WTC11 (cell line): ENCODE measurements around the gene KRT20. TPM values are rescaled to one million over a fixed set of nuclear protein-coding genes. Genes with fewer than 3 reads are reported as not detected.

ENCODE experiments used
- ATAC-seq: fragments of 200-7000 bp; cut with Tn5 transposase; 2 replicates; pipeline ENCODE4 v1.10.0; 2021; ENCODE audit warnings: mild to moderate bottlenecking, moderate library complexity
- CTCF ChIA-PET: fragments of 300-600 bp; sonication (Branson Sonifier 250); formaldehyde crosslinking; loops from one replicate; lab custom pipeline; 2021; ENCODE audit warnings: antibody characterized with exemption; lab: Charles Lee
- POLR2A ChIA-PET: fragments of 350-600 bp; sonication (Branson Sonifier 250); formaldehyde crosslinking; loops from one replicate; lab custom pipeline; 2021; ENCODE audit warnings: antibody characterized with exemption; lab: Charles Lee
- DNase-seq: peaks from one replicate; pipeline ENCODE4 v3.0.0; 2021; ENCODE audit warnings: low spot score
- H3K27ac Mint-ChIP-seq: 2 replicates; pipeline ENCODE4 v1.8.0; 2021; ENCODE audit warnings: mixed read lengths
- H3K27me3 Mint-ChIP-seq: 2 replicates; pipeline ENCODE4 v1.8.0; 2021; ENCODE audit warnings: low read depth, mild to moderate bottlenecking, moderate library complexity, mixed read lengths
- H3K36me3 Mint-ChIP-seq: 2 replicates; pipeline ENCODE4 v1.8.0; 2021; ENCODE audit warnings: mixed read lengths
- H3K4me1 Mint-ChIP-seq: 2 replicates; pipeline ENCODE4 v1.8.0; 2022; ENCODE audit warnings: mixed read lengths
- H3K4me3 Mint-ChIP-seq: 2 replicates; pipeline ENCODE4 v1.8.0; 2021; ENCODE audit warnings: mild to moderate bottlenecking, moderate library complexity, mixed read lengths
- H3K9me3 Mint-ChIP-seq: 2 replicates; pipeline ENCODE4 v1.8.0; 2021; ENCODE audit warnings: mixed read lengths
- AR ChIP-seq: fragments of 250-450 bp; sonication (Bioruptor Pico); IDR thresholded peaks from 2 replicates; pipeline ENCODE4 v1.9.0; 2021; ENCODE audit warnings: mild to moderate bottlenecking
- ARID4B ChIP-seq: sonication (generic); formaldehyde crosslinking; IDR thresholded peaks from 2 replicates; pipeline ENCODE4 v1.8.0; 2023; ENCODE audit warnings: missing genetic modification reagents, mild to moderate bottlenecking, borderline replicate concordance
- CBFB ChIP-seq: sonication (generic); formaldehyde crosslinking; IDR thresholded peaks from 2 replicates; pipeline ENCODE4 v1.8.1; 2022; ENCODE audit warnings: mild to moderate bottlenecking, low read depth, missing genetic modification reagents
- ELF4 ChIP-seq: sonication (generic); formaldehyde crosslinking; IDR thresholded peaks from 2 replicates; pipeline ENCODE4 v1.8.1; 2022; ENCODE audit warnings: low read depth, mild to moderate bottlenecking, moderate library complexity, missing genetic modification reagents
- ESRRA ChIP-seq: sonication (generic); formaldehyde crosslinking; IDR thresholded peaks from 2 replicates; pipeline ENCODE4 v1.8.1; 2022; ENCODE audit warnings: mild to moderate bottlenecking, missing genetic modification reagents, borderline replicate concordance
- NFE2L1 ChIP-seq: sonication (generic); formaldehyde crosslinking; IDR thresholded peaks from 2 replicates; pipeline ENCODE4 v1.8.1; 2023; ENCODE audit warnings: missing genetic modification reagents
- NFYB ChIP-seq: sonication (generic); formaldehyde crosslinking; conservative IDR thresholded peaks from 2 replicates; pipeline ENCODE4 v1.8.0; 2022; ENCODE audit warnings: low read depth, missing genetic modification reagents
- PREB ChIP-seq: sonication (generic); formaldehyde crosslinking; IDR thresholded peaks from 2 replicates; pipeline ENCODE4 v1.8.1; 2022; ENCODE audit warnings: mild to moderate bottlenecking, missing genetic modification reagents, moderate library complexity, borderline replicate concordance
- SMAD4 ChIP-seq: sonication (generic); formaldehyde crosslinking; IDR thresholded peaks from 2 replicates; pipeline ENCODE4 v1.8.0; 2022; ENCODE audit warnings: mild to moderate bottlenecking, missing genetic modification reagents
- ZNF138 ChIP-seq: sonication (generic); formaldehyde crosslinking; conservative IDR thresholded peaks from 2 replicates; pipeline ENCODE4 v1.8.1; 2022; ENCODE audit warnings: mild to moderate bottlenecking, moderate library complexity, missing genetic modification reagents
- ZNF317 ChIP-seq: sonication (generic); formaldehyde crosslinking; IDR thresholded peaks from 2 replicates; pipeline ENCODE4 v1.8.1; 2023; ENCODE audit warnings: low read depth, mild to moderate bottlenecking, moderate library complexity, missing genetic modification reagents, borderline replicate concordance
- ZNF532 ChIP-seq: fragments of 250-450 bp; sonication (Bioruptor Pico); IDR thresholded peaks from 2 replicates; pipeline ENCODE4 v1.9.0; 2021; ENCODE audit warnings: mild to moderate bottlenecking, borderline replicate concordance
- total RNA-seq: library from RNA; stranded (reverse); gene quantifications from 3 replicates; pipeline ENCODE4 v1.2.3, GENCODE V29; 2021
- TF ChIP-seq, protein P1 (sequence below): fragments of 250-450 bp; sonication (Bioruptor Pico); IDR thresholded peaks from 2 replicates; pipeline ENCODE4 v1.9.0; 2021; ENCODE audit warnings: mild to moderate bottlenecking
- TF ChIP-seq, protein P2 (sequence below): fragments of 250-450 bp; sonication (Bioruptor Pico); conservative IDR thresholded peaks from 2 replicates; pipeline ENCODE4 v1.9.0; 2021; ENCODE audit warnings: mild to moderate bottlenecking
- TF ChIP-seq, protein P3 (sequence below): sonication (generic); formaldehyde crosslinking; IDR thresholded peaks from 2 replicates; pipeline ENCODE4 v1.8.0; 2022; ENCODE audit warnings: mild to moderate bottlenecking, missing genetic modification reagents
- TF ChIP-seq, protein P4 (sequence below): fragments of 200-600 bp; IDR thresholded peaks from 2 replicates; pipeline ENCODE4 v1.8.0; 2022; ENCODE audit warnings: antibody characterized with exemption
- TF ChIP-seq, protein P5 (sequence below): sonication (generic); formaldehyde crosslinking; IDR thresholded peaks from 2 replicates; pipeline ENCODE4 v1.8.1; 2023; ENCODE audit warnings: mild to moderate bottlenecking, missing genetic modification reagents, moderate library complexity

Gene KRT20
- total RNA-seq, 1 experiment from 2014 or later, result 0.42 TPM

- CTCF ChIA-PET, result no interaction called here
- Mint-ChIP-seq H3K27me3 (peaks cover 3% of the 10 kb centered on the region; the same call in 1 of the 2 replicates), H3K4me3 (no peak overlapping the region), H3K9me3 (no peaks in the 10 kb centered on the region), H3K4me1 (peaks cover 12% of the 10 kb centered on the region), H3K36me3 (no peaks in the 10 kb centered on the region), H3K27ac (peak overlapping the region; percentile 31; the same call in 1 of the 2 replicates)
- TF ChIP-seq, protein P1, sequence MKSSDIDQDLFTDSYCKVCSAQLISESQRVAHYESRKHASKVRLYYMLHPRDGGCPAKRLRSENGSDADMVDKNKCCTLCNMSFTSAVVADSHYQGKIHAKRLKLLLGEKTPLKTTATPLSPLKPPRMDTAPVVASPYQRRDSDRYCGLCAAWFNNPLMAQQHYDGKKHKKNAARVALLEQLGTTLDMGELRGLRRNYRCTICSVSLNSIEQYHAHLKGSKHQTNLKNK, result no peak
- no peak for TF ChIP-seq NFYB
- TF ChIP-seq ZNF138 (CRISPR knock-in tag), result no peak
- TF ChIP-seq, protein P2, sequence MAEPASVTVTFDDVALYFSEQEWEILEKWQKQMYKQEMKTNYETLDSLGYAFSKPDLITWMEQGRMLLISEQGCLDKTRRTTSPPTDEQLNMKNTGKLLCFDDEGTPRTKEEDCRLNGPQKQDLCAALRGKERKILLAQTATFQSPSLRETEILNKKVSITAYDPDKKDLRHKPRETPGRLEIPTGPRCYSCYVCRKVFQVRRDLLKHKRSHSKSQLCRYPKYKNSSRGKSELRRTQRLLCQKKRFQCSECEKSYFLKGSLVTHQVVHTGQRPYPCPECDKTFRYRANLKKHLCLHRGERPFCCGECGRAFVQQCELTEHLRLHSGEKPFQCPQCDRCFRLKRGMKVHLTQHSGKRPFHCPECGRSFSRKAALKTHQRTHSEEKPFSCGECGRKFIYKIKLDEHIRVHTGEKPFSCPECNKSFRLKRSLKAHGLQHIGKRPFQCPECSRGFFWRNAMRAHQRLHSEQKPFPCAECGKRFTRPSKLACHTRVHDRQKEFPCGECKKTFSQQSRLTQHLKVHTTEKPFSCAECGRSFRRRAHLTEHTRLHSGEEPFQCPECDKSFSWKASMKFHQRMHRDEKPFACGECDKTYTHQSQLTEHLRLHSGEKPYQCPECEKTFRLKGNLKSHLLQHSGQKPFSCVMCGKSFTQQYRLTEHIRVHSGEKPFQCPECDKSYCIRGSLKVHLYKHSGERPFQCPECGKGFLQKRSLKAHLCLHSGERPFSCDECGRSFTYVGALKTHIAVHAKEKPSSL (CRISPR knock-in tag), result no peak
- no peak for TF ChIP-seq ELF4 (CRISPR knock-in tag)
- no peak for TF ChIP-seq ESRRA (CRISPR knock-in tag)
- TF ChIP-seq, protein P3, sequence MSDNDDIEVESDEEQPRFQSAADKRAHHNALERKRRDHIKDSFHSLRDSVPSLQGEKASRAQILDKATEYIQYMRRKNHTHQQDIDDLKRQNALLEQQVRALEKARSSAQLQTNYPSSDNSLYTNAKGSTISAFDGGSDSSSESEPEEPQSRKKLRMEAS, result no peak
- TF ChIP-seq, protein P4, sequence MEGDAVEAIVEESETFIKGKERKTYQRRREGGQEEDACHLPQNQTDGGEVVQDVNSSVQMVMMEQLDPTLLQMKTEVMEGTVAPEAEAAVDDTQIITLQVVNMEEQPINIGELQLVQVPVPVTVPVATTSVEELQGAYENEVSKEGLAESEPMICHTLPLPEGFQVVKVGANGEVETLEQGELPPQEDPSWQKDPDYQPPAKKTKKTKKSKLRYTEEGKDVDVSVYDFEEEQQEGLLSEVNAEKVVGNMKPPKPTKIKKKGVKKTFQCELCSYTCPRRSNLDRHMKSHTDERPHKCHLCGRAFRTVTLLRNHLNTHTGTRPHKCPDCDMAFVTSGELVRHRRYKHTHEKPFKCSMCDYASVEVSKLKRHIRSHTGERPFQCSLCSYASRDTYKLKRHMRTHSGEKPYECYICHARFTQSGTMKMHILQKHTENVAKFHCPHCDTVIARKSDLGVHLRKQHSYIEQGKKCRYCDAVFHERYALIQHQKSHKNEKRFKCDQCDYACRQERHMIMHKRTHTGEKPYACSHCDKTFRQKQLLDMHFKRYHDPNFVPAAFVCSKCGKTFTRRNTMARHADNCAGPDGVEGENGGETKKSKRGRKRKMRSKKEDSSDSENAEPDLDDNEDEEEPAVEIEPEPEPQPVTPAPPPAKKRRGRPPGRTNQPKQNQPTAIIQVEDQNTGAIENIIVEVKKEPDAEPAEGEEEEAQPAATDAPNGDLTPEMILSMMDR, result no peak
- TF ChIP-seq ARID4B (CRISPR knock-in tag), result no peak
- no peak for TF ChIP-seq SMAD4 (CRISPR knock-in tag)
- no peak for TF ChIP-seq AR
- TF ChIP-seq, protein P5, sequence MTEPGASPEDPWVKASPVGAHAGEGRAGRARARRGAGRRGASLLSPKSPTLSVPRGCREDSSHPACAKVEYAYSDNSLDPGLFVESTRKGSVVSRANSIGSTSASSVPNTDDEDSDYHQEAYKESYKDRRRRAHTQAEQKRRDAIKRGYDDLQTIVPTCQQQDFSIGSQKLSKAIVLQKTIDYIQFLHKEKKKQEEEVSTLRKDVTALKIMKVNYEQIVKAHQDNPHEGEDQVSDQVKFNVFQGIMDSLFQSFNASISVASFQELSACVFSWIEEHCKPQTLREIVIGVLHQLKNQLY, result no peak
- no peak for TF ChIP-seq ZNF317 (CRISPR knock-in tag)
- no peak for TF ChIP-seq ZNF532 (CRISPR knock-in tag)
- no peak for TF ChIP-seq NFE2L1 (CRISPR knock-in tag)
- TF ChIP-seq CBFB, result no peak
- TF ChIP-seq PREB (CRISPR knock-in tag), result no peak
- ATAC-seq (peak; percentile 47), DNase-seq (no peak)
- POLR2A ChIA-PET, result no interaction called here
Observed at GRCh38 chr17:40926341-40926740, 41.3 kb upstream of the KRT20 start.
